ENCODE data around the gene TPRA1. TPM values are rescaled to one million over a fixed set of nuclear protein-coding genes. Genes with fewer than 3 reads are reported as not detected.

The TPRA1 gene
- polyA plus RNA-seq, 3 donors: 20.2 to 29.4 (median 23.4) TPM

- DNase-seq: no peak
- H3K27ac Mint-ChIP-seq: no peak overlapping the region
- intact Hi-C loops (cut with micrococcal nuclease): loop anchor here (2.0 to 10.0 kb wide), 3 partner anchors 791 to 867 kb away; no protein-coding TSS in a partner anchor
- Histone ChIP-seq H3K4me3 (replicated peaks in 1 of 3; ENCODE audit: low read depth in 2 of 3, low read length in 3 of 3) (no peak overlapping the region), H2AFZ (ENCODE audit: insufficient read depth, low read depth, low read length, poor library complexity, severe bottlenecking) (no peak overlapping the region), H4K20me1 (ENCODE audit: insufficient read depth, low read length) (no peaks in the 10 kb centered on the region), H3K4me1 (ENCODE audit: control insufficient read depth in 1 of 2, insufficient read depth in 2 of 2, low read length in 2 of 2) (peaks cover 7 to 10% of the 10 kb centered on the region in 2 donors), H3K36me3 (replicated peaks in 1 of 2; ENCODE audit: control insufficient read depth in 1 of 2, insufficient read depth in 2 of 2, low read length in 2 of 2) (no peaks in the 10 kb centered on the region), H3K79me2 (ENCODE audit: insufficient read depth, low read length) (no peaks in the 10 kb centered on the region), H3K9ac (ENCODE audit: insufficient read depth, low read length, poor library complexity, severe bottlenecking) (no peak overlapping the region), H3K4me2 (replicated peaks; ENCODE audit: extremely low read depth, low read length, poor library complexity, severe bottlenecking) (no peak overlapping the region), H3K27ac (ENCODE audit: low read depth in 1 of 2, low read length in 2 of 2) (no peak overlapping the region), H3K9me3 (replicated peaks in 1 of 2; ENCODE audit: control insufficient read depth in 1 of 2, insufficient read depth in 1 of 2, low read length in 2 of 2) (no peaks in the 10 kb centered on the region), H3K27me3 (ENCODE audit: control insufficient read depth in 2 of 2, insufficient read depth in 2 of 2, low read length in 2 of 2) (no peaks in the 10 kb centered on the region)
- H3K9me3 Mint-ChIP-seq: no peaks in the 10 kb centered on the region
- 93% methylated on average over 13 of the region's 14 CpGs for WGBS (ENCODE audit: insufficient coverage)
- H3K27me3 Mint-ChIP-seq (ENCODE audit: low read depth in 3 of 3): peaks cover 14 to 39% (median 26%) of the 10 kb centered on the region in 3 donors
- no peak overlapping the region for H3K4me3 Mint-ChIP-seq
- H3K4me1 Mint-ChIP-seq: peaks cover 11% of the 10 kb centered on the region
- TF ChIP-seq CTCF (IDR thresholded peaks at IDR 0.05): no peak
- H3K36me3 Mint-ChIP-seq: no peaks in the 10 kb centered on the region
These were observed 44.6 kb downstream of the TPRA1 start for GRCh38 chr3:127545711-127546457.

- intact Hi-C loops (cut with micrococcal nuclease): loop anchor here (2.0 to 10.0 kb wide), 3 partner anchors 790 to 866 kb away; no protein-coding TSS in a partner anchor
- Histone ChIP-seq H3K27ac (ENCODE audit: low read depth in 1 of 2, low read length in 2 of 2) (no peak overlapping the region), H3K4me3 (replicated peaks in 1 of 3; ENCODE audit: low read depth in 2 of 3, low read length in 3 of 3) (no peak overlapping the region), H3K36me3 (replicated peaks in 1 of 2; ENCODE audit: control insufficient read depth in 1 of 2, insufficient read depth in 2 of 2, low read length in 2 of 2) (no peaks in the 10 kb centered on the region), H2AFZ (ENCODE audit: insufficient read depth, low read depth, low read length, poor library complexity, severe bottlenecking) (no peak overlapping the region), H3K9ac (ENCODE audit: insufficient read depth, low read length, poor library complexity, severe bottlenecking) (no peak overlapping the region), H3K9me3 (replicated peaks in 1 of 2; ENCODE audit: control insufficient read depth in 1 of 2, insufficient read depth in 1 of 2, low read length in 2 of 2) (no peaks in the 10 kb centered on the region), H4K20me1 (ENCODE audit: insufficient read depth, low read length) (no peaks in the 10 kb centered on the region), H3K27me3 (ENCODE audit: control insufficient read depth in 2 of 2, insufficient read depth in 2 of 2, low read length in 2 of 2) (no peaks in the 10 kb centered on the region), H3K4me1 (ENCODE audit: control insufficient read depth in 1 of 2, insufficient read depth in 2 of 2, low read length in 2 of 2) (peaks cover 7 to 10% of the 10 kb centered on the region in 2 donors), H3K4me2 (replicated peaks; ENCODE audit: extremely low read depth, low read length, poor library complexity, severe bottlenecking) (no peak overlapping the region), H3K79me2 (ENCODE audit: insufficient read depth, low read length) (no peaks in the 10 kb centered on the region)
- peaks cover 14 to 37% (median 26%) of the 10 kb centered on the region in 3 donors for H3K27me3 Mint-ChIP-seq (ENCODE audit: low read depth in 3 of 3)
- peaks cover 11% of the 10 kb centered on the region for H3K4me1 Mint-ChIP-seq
- H3K9me3 Mint-ChIP-seq: no peaks in the 10 kb centered on the region
- TF ChIP-seq CTCF (IDR thresholded peaks at IDR 0.05): no peak
- no peaks in the 10 kb centered on the region for H3K36me3 Mint-ChIP-seq
- H3K27ac Mint-ChIP-seq: peak overlapping the region in 1 of 7 donors; percentile 45
- 94% methylated on average over 5 of the region's 8 CpGs for WGBS (ENCODE audit: insufficient coverage)
- H3K4me3 Mint-ChIP-seq: peak overlapping the region in 1 of 2 donors; percentile 42
- DNase-seq: no peak
These were observed 45.3 kb downstream of the TPRA1 start for GRCh38 chr3:127545216-127545615.
